HFF-Myc (cell line): ENCODE results near the gene SEBOX.
A peak's percentile ranks its signal among the peaks of the same experiment; 100 is the strongest.

Experiments used
- DNase-seq: peaks from one replicate; pipeline ENCODE4 v3.0.0-alpha.2; 2011; ENCODE audit warnings: low read depth; ENCODE audit errors: extremely low read depth
- H3K4me3 ChIP-seq: replicated peaks from 2 replicates; pipeline ENCODE4 v1.5.1; 2011; ENCODE audit warnings: low read depth, mild to moderate bottlenecking, control low read depth, low read length
- CTCF ChIP-seq: IDR thresholded peaks from 2 replicates; pipeline ENCODE4 v1.5.1; 2012; ENCODE audit warnings: mild to moderate bottlenecking, low read depth, low read length, control low read depth; ENCODE audit errors: missing control alignments

Gene SEBOX

GRCh38 chr17:28318759-28319597 is 46.0 kb downstream of the SEBOX start, which contains the start of gene TMEM97:
TMEM97 (plus strand) TSS chr17:28319200; CDS start chr17:28319240, 40 bp downstream.
- no peak for TF ChIP-seq CTCF
- peak within 1 kb of the TSS; percentile 85 for H3K4me3 ChIP-seq
- DNase-seq, result peak; percentile 91

- no peak for DNase-seq
- peak overlapping the region; percentile 85 for H3K4me3 ChIP-seq
- no peak for TF ChIP-seq CTCF
Measured at GRCh38 chr17:28317966-28318758, 46.8 kb downstream of the SEBOX start.

GRCh38 chr17:28317099-28317965 is 47.7 kb downstream of the SEBOX start:
- peak overlapping the region; percentile 85 for H3K4me3 ChIP-seq
- no peak for DNase-seq
- no peak for TF ChIP-seq CTCF

GRCh38 chr17:28315846-28316705 is 48.9 kb downstream of the SEBOX start:
- TF ChIP-seq CTCF, result no peak

GRCh38 chr17:28313841-28314240 is 51.2 kb downstream of the SEBOX start:
- H3K4me3 ChIP-seq, result no peak overlapping the region
- DNase-seq, result no peak
- TF ChIP-seq CTCF, result no peak

More at GRCh38 chr17:28315846-28316705, 48.9 kb downstream of the SEBOX start:
- DNase-seq, result no peak
- H3K4me3 ChIP-seq, result no peak overlapping the region
